H9 (cell line): ENCODE measurements around the gene TMEM81. TPM values are rescaled to one million over a fixed set of nuclear protein-coding genes. Genes with fewer than 3 reads are reported as not detected.
A peak's percentile ranks its signal among the peaks of the same experiment; 100 is the strongest.

Source experiments
- DNase-seq: peaks from one replicate; pipeline ENCODE4 v3.0.0-alpha.2; 2017
- H2AFZ ChIP-seq: one replicate; pipeline ENCODE4 v1.6.1; 2013; ENCODE audit warnings: mild to moderate bottlenecking, low read length, control low read depth, moderate library complexity
- H2AK5ac ChIP-seq: 2 replicates; pipeline ENCODE4 v1.6.1; 2013; ENCODE audit warnings: low read length, control low read depth, mixed read lengths; ENCODE audit not compliant: insufficient read length
- H2BK120ac ChIP-seq: one replicate; pipeline ENCODE4 v1.6.1; 2013; ENCODE audit warnings: low read depth, mild to moderate bottlenecking, low read length, control low read depth, inconsistent platforms; ENCODE audit not compliant: poor library complexity, severe bottlenecking
- H2BK12ac ChIP-seq: 2 replicates; pipeline ENCODE4 v1.6.1; 2013; ENCODE audit warnings: low read length, control low read depth, mixed read lengths, low read depth; ENCODE audit not compliant: insufficient read length
- H2BK15ac ChIP-seq: 2 replicates; pipeline ENCODE4 v1.6.1; 2013; ENCODE audit warnings: low read depth, low read length, control low read depth
- H2BK20ac ChIP-seq: one replicate; pipeline ENCODE4 v1.6.1; 2013; ENCODE audit warnings: low read depth, mild to moderate bottlenecking, low read length, control low read depth, inconsistent platforms; ENCODE audit not compliant: poor library complexity, severe bottlenecking
- H2BK5ac ChIP-seq: 2 replicates; pipeline ENCODE4 v1.6.1; 2013; ENCODE audit warnings: low read length, control low read depth, mixed read lengths; ENCODE audit not compliant: insufficient read length
- H3K14ac ChIP-seq: 2 replicates; pipeline ENCODE4 v1.6.1; 2013; ENCODE audit warnings: low read length, control low read depth; ENCODE audit not compliant: insufficient read depth
- H3K18ac ChIP-seq: 2 replicates; pipeline ENCODE4 v1.6.1; 2013; ENCODE audit warnings: low read depth, mild to moderate bottlenecking, mixed read lengths, low read length, control low read depth; ENCODE audit not compliant: insufficient read length
- H3K23ac ChIP-seq: 2 replicates; pipeline ENCODE4 v1.6.1; 2013; ENCODE audit warnings: low read length, control low read depth, mixed read lengths, low read depth; ENCODE audit not compliant: insufficient read length
- H3K23me2 ChIP-seq: 2 replicates; pipeline ENCODE4 v1.6.1; 2013; ENCODE audit warnings: low read depth, mild to moderate bottlenecking, mixed read lengths, low read length, control low read depth; ENCODE audit not compliant: insufficient read length, poor library complexity, severe bottlenecking
- H3K27ac ChIP-seq: 2 replicates; pipeline ENCODE4 v1.5.1; 2013; ENCODE audit warnings: low read length, control low read depth, mixed read lengths, low read depth; ENCODE audit not compliant: insufficient read length
- H3K27me3 ChIP-seq: 2 replicates; pipeline ENCODE4 v1.6.1; 2013; ENCODE audit warnings: low read length, control low read depth, inconsistent platforms; ENCODE audit not compliant: insufficient read depth
- H3K4ac ChIP-seq: 2 replicates; pipeline ENCODE4 v1.6.1; 2013; ENCODE audit warnings: low read depth, mild to moderate bottlenecking, control low read depth, inconsistent platforms, low read length, moderate library complexity
- H3K4me1 ChIP-seq: 2 replicates; pipeline ENCODE4 v1.6.1; 2013; ENCODE audit warnings: low read length, control low read depth, inconsistent platforms; ENCODE audit not compliant: insufficient read depth
- H3K4me2 ChIP-seq: 2 replicates; pipeline ENCODE4 v1.6.1; 2013; ENCODE audit warnings: low read length, control low read depth, mixed read lengths; ENCODE audit not compliant: insufficient read length, insufficient read depth
- H3K56ac ChIP-seq: 2 replicates; pipeline ENCODE4 v1.6.1; 2013; ENCODE audit warnings: low read depth, mild to moderate bottlenecking, mixed read lengths, low read length, control low read depth; ENCODE audit not compliant: insufficient read length
- H3K79me1 ChIP-seq: 2 replicates; pipeline ENCODE4 v1.6.1; 2013; ENCODE audit warnings: low read depth, mild to moderate bottlenecking, moderate library complexity, low read length, control low read depth, inconsistent platforms; ENCODE audit not compliant: insufficient read depth, poor library complexity, severe bottlenecking
- H3K79me2 ChIP-seq: 2 replicates; pipeline ENCODE4 v1.6.1; 2013; ENCODE audit warnings: low read length, control low read depth, inconsistent platforms; ENCODE audit not compliant: insufficient read depth
- H3K9ac ChIP-seq: 2 replicates; pipeline ENCODE4 v1.6.1; 2013; ENCODE audit warnings: low read length, control low read depth, mixed read lengths; ENCODE audit not compliant: insufficient read length; ENCODE audit errors: extremely low read depth
- H3K9me3 ChIP-seq: one replicate; pipeline ENCODE4 v1.6.1; 2013; ENCODE audit warnings: low read depth, low read length, inconsistent platforms; ENCODE audit not compliant: control insufficient read depth
- H3T11ph ChIP-seq: one replicate; pipeline ENCODE4 v1.6.1; 2013; ENCODE audit warnings: mild to moderate bottlenecking, low read length, control low read depth, inconsistent platforms
- H4K20me1 ChIP-seq: one replicate; pipeline ENCODE4 v1.6.1; 2013; ENCODE audit not compliant: control insufficient read depth, insufficient read length, insufficient read depth
- H4K5ac ChIP-seq: 2 replicates; pipeline ENCODE4 v1.6.1; 2013; ENCODE audit warnings: low read depth, mild to moderate bottlenecking, mixed read lengths, low read length, control low read depth; ENCODE audit not compliant: insufficient read length
- H4K8ac ChIP-seq: replicated peaks from 2 replicates; pipeline ENCODE4 v1.6.1; 2013; ENCODE audit warnings: low read length, control low read depth, mixed read lengths, low read depth; ENCODE audit not compliant: insufficient read length
- H4K91ac ChIP-seq: 2 replicates; pipeline ENCODE4 v1.6.1; 2013; ENCODE audit warnings: low read depth, mild to moderate bottlenecking, moderate library complexity, mixed read lengths, low read length, control low read depth; ENCODE audit not compliant: insufficient read length
- H3K27ac Mint-ChIP-seq, 3 experiments: 2 replicates in 2 of 3; 3 replicates in 1 of 3; pipeline ENCODE4 v1.8.0; 2020 to 2021; ENCODE audit warnings: mixed read lengths in 3 of 3, mild to moderate bottlenecking in 1 of 3, moderate library complexity in 1 of 3
- H3K27me3 Mint-ChIP-seq: 2 replicates; pipeline ENCODE4 v1.8.0; 2021; ENCODE audit warnings: low read depth, mild to moderate bottlenecking, moderate library complexity, mixed read lengths
- H3K36me3 Mint-ChIP-seq, 3 experiments: 2 replicates in 2 of 3; 3 replicates in 1 of 3; pipeline ENCODE4 v1.8.0; 2020 to 2021; ENCODE audit warnings: low read depth in 3 of 3, mixed read lengths in 3 of 3; ENCODE audit not compliant: insufficient read depth in 1 of 3
- H3K4me1 Mint-ChIP-seq, 2 experiments: 2 replicates each; pipeline ENCODE4 v1.8.0; 2020; ENCODE audit warnings: mixed read lengths in 2 of 2
- H3K4me3 Mint-ChIP-seq, 2 experiments: 2 replicates in 1 of 2; 3 replicates in 1 of 2; pipeline ENCODE4 v1.8.0; 2020 to 2021; ENCODE audit warnings: mild to moderate bottlenecking in 2 of 2, mixed read lengths in 2 of 2, moderate library complexity in 1 of 2
- H3K9me3 Mint-ChIP-seq, 2 experiments: 2 replicates in 1 of 2; 3 replicates in 1 of 2; pipeline ENCODE4 v1.8.0; 2020; ENCODE audit warnings: mild to moderate bottlenecking in 2 of 2, mixed read lengths in 2 of 2, moderate library complexity in 1 of 2
- CTCF ChIP-seq: fragments of 200-600 bp; sonication (generic); conservative IDR thresholded peaks from 3 replicates; pipeline ENCODE4 v1.8.0; 2021; ENCODE audit warnings: antibody characterized with exemption, mild to moderate bottlenecking
- WGBS: extraction: QIAGEN DNeasy Blood & Tissue Kit; methylation state at CpG from one replicate; pipeline ENCODE4 v1.1.7; 2013; ENCODE audit warnings: missing lambda C conversion rate, low lambda C conversion rate, mixed read lengths; ENCODE audit not compliant: insufficient read length; ENCODE audit errors: extremely low coverage; 5-methylcytosine and 5-hydroxymethylcytosine counted together
- total RNA-seq: library from RNA; stranded (reverse); gene quantifications from 2 replicates; pipeline ENCODE4 v1.2.1, GENCODE V29; 2021

Gene TMEM81
- total RNA-seq, 1 experiment from 2014 or later, result 3.0 TPM

GRCh38 chr1:205044741-205045140 is 39.5 kb downstream of the TMEM81 start:
- H3K4ac ChIP-seq, result no peak overlapping the region
- no peak overlapping the region for H3K9ac ChIP-seq
- no peak overlapping the region for H2AK5ac ChIP-seq
- H2BK15ac ChIP-seq, result no peak overlapping the region
- H2BK5ac ChIP-seq, result no peak overlapping the region
- no peak for TF ChIP-seq CTCF
- peaks cover 4% of the 10 kb centered on the region for H4K20me1 ChIP-seq
- Mint-ChIP-seq H3K9me3 (no peaks in the 10 kb centered on the region; a peak in 1 of 5 replicates), H3K36me3 (no peaks in the 10 kb centered on the region), H3K27ac (no peak overlapping the region), H3K4me1 (peaks cover 35 to 46% of the 10 kb centered on the region in 2 experiments), H3K27me3 (peaks cover 77% of the 10 kb centered on the region), H3K4me3 (0 out of 5 replicates have a peak overlapping the region, but pooled peaks of 1 of the 2 experiments have one; percentile 48)
- no peaks in the 10 kb centered on the region; the same call in 1 of the 2 replicates for H3K27me3 ChIP-seq
- H3K4me1 ChIP-seq, result peaks cover 12% of the 10 kb centered on the region; the same call in 1 of the 2 replicates
- no peak overlapping the region for H3K18ac ChIP-seq
- no peak overlapping the region for H3K23ac ChIP-seq
- H2BK20ac ChIP-seq, result no peak overlapping the region
- no peaks in the 10 kb centered on the region for H3K79me2 ChIP-seq
- no peak overlapping the region for H2BK12ac ChIP-seq
- no peak for DNase-seq
- H4K91ac ChIP-seq, result no peak overlapping the region
- no CpG with 5 or more reads among the region's 5 CpGs for whole genome bisulfite sequencing
- no peak overlapping the region for H3K14ac ChIP-seq
- no peak overlapping the region for H2AFZ ChIP-seq
- no peaks in the 10 kb centered on the region for H3K9me3 ChIP-seq
- no peak overlapping the region for H3K56ac ChIP-seq
- no peak overlapping the region for H2BK120ac ChIP-seq
- no peak overlapping the region for H3K4me2 ChIP-seq
- H4K8ac ChIP-seq, result no peak overlapping the region
- no peak overlapping the region for H3T11ph ChIP-seq
- no peak overlapping the region for H4K5ac ChIP-seq
- no peak overlapping the region for H3K27ac ChIP-seq
- no peaks in the 10 kb centered on the region for H3K79me1 ChIP-seq
- no peaks in the 10 kb centered on the region for H3K23me2 ChIP-seq
